HG03045 (cell line): ENCODE results near the gene DOK3.

Source experiments
- ATAC-seq: cut with Tn5 transposase; IDR thresholded peaks from one replicate; pipeline ENCODE4 v1.9.1; 2021; ENCODE audit warnings: mild to moderate bottlenecking, moderate library complexity; ENCODE audit not compliant: unreplicated experiment

DOK3 gene

DNA sequence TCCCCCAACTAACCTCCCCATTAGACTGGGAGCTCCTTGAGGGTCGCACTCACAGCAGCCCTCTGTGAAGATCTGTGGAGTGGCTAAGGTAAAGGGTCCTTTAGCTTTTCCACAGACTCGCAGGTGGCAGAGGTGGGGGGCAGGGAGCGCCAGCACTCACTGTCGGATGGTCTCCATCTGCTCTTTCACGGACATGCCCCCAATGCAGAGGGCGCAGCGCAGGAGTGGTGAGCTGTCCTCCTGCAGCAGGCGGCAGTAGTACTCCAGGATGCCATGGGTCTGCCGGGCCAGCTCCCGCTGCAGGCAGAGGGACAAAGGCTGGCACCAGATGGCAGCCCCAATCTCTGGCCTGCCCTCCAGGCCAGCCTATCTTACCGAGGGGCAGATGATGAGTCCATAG is 4.9 kb upstream of the DOK3 start:
- no peak for ATAC-seq

DNA sequence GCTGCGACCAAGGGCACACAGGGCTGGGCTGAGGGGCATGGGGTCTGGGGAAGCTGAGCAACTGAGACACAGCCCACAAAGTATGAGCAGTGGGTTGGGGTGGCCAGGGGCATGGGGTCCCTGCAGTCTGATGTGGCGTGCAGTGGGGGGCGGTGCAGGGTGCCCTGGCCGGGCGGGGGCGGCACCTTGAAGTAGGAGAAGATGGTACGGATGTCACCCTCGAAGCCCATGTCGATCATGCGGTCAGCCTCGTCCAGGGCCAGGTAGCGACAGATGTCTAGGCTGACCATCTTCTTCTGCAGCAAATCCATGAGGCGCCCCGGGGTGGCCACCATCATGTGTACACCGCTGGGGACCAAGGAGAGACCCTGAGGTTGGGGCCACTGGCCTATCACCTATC is 3.9 kb upstream of the DOK3 start:
- ATAC-seq: no peak

DNA sequence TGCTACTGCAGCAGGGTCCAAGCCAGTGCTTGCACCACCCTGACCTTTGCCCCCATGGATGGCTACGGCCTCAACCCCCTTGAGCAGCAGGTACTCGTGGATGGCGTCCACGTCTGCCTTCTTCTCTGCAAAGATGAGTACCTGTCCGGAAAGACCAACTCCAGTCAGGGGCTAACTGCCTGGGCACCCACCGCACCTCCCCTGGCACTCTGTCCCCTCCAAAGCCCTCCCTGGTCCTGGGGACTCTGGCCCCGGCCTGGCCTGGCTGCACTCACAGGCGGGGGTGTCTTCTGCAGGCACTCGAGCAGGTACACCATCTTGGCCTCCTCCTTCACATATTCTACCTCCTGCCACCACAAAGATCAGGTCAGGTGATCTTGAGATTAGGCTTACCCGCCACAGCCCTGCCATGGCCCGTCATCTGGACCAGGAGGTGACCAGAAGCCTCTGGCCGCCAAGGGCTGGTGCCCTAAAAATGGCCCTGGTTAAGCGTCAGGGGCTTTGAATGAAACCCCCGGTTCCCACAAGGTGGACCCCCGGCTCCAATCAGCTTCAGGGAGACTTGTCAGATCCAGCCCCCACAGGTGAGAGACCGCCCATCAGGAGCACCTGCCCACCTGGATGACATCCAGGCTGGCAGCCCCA is 3.2 kb upstream of the DOK3 start:
- no peak for ATAC-seq

DNA sequence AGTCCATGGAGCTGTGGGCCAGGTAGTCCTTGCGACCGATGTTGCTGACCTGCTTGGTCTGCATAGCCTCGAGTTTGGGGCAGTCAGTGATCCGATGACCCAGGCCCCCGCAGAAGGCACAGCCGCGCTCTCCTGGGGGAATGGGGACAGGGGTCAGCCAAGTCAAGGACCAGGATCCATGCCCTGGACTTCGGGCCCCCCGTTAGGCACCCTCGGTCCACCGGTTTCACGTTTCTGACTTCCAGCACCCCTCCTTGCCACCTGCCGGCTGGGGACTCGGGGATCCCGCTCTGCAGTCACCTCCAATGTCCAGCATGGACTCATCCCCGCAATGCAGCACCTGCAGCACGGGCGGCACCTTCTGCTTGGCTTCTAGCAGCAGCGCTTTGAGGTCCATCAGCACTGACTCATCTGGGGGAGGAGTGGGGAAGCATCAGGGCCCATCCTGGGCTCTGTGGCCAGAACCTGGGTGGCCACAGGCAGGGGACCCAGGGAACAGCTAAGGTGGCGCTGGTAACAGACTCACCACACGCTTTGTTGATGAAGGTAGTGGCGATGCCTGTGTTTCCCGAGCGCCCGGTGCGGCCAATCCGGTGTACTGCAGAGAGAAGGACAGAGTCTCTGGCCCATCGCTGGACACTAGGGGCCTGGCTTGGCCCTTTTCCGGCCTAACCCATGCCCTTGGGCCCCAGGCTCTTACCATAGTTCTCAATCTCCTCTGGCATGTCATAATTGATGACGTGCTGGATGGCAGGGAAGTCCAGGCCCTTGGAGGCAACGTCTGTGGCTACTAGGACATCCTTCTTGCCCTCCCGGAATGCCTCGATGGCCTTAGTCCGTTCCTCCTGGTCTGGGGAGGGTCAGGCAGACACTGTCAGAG is 2.4 kb upstream of the DOK3 start:
- no peak for ATAC-seq

DNA sequence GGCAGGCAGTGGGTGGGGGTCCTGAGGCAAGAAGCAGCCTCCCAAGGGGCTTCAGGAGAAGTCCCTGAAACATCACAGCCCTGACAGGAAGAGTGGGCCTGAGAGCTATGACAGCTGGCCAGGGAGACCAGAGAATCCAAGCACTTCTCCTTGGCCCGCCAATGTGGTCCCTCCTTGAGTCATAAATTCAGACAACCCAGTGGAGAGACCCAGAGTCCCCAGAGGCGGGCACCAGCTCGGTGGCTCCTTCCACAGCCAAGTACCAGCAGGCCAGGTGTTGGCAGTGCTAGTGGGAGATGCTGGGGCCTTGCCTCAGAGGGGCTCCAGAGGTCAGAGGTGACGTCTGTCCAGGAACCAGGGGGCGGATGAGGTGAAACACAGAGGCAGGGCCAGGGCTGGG is 1.6 kb upstream of the DOK3 start:
- ATAC-seq: no peak

DNA sequence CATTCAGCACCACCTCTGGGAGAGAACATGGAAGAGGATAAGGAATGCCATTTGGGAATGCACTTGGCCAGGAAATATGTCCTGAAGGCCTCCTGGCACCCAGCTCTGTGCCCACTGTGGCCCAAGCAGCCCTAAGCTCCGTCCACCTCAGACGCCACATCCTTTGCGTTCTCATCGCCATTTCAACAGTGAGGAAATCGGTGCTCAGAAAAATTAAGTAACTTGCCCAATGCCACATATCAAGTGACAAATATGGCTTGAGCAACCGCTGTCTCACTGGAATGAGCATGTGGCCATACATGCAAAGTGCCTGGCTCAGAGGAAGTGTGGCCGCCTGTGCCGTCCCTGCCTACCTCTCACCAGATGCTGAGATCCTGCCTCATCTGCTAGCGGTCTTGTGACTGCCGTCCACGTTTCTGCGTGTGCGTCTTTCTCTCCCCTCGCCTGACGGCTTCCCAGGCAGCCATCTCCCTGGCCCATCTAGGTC is 984 bp upstream of the DOK3 start:
- ATAC-seq: no peak

DNA sequence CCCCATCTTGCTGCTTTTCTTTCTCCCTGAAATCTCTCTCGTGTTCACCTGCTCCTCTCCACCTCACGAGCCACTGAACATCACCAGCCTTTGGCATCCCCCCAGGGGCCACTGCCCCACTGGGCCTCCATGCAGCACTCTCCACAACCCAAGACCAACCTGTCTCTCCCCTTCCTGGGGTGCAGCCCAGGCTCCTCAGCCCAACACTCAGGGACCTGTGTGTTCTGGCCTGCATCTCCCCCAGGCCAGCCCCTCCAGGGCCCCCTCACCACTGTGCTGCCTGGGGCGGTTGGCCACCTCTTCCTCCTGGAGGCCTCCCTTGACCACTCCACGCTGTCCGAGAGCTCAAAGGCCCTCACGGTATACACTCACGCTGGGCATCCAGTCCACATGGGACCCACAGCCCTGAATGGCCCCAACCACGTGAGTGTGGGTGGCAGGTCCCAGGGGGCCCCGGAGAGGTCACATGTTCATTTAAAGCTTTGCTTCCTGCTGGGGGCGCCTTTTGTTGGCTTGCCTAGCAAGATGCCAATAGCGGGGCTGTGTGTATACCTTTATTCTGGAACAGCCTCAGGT is 453 bp upstream of the DOK3 start:
- ATAC-seq: peak; percentile 4

DNA sequence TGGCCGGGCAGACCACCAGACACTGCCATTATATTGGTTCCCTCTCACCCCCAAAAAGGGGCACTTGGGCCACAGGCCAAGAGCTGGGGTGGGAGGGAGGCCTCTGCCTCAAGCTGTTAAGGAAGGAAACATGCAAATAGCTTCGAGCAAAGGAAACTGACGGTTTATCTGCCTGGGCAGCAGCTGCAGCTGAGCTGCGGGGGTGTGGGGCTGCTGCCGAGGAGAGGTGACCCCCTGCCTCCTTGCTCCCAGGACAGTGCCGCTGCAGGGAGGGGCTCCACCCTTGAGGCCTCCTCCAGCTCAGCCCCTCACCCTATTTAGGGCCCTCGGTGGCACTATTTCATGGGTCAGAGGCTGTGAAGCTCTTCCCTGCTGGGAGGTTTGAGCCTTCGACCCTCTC is 789 bp downstream of the DOK3 start:
- peak; percentile 30 for ATAC-seq

DNA sequence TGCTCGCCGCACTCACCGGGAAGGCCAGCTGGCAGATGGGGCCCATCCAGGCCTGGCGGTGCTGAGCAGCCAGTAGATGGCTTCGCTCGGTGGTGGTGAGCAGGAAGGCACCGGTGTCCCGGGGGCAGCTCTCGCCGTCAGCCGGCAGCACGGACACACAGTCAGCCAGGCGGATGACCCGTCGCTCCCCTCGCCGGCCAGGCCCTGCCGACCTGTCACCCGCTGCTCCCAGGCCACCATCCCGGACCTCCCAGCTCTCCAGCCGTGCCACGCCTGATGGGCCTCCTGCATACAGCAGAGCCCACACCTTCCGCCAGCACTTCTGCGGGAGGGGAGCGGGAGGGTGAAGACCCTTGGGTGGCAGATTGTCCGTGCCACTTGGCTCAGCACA is 1.4 kb downstream of the DOK3 start:
- no peak for ATAC-seq

DNA sequence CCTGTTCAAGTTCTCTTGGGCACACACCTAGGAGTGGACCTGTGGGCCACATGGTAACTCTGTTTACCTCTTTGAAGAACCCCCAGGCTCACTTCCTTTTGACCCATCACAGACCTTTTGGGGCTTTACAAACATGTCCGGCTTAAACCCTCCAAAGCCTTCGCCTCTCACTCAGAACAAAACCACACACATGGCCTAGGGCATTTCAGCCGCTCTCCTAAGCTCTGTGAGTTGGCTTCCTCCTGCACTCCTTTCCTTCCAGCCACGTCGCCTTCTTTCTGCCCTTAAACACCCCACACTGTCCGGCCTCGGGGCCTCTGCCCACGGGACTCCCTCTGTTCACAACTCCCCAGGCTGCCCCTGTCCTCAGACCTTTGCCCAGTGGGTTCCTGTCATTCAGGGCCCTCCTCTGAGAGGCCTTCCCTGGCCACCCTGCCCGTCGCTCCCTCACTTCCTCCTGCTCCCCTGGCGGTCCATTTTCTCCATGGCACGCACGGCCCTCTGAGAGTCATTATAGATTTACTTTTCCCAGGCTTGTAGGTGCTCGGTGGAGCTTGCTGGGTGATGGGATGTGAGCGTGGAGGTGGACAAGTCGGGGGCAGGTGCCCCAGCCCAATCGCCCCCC is 1.9 kb downstream of the DOK3 start:
- ATAC-seq: no peak

DNA sequence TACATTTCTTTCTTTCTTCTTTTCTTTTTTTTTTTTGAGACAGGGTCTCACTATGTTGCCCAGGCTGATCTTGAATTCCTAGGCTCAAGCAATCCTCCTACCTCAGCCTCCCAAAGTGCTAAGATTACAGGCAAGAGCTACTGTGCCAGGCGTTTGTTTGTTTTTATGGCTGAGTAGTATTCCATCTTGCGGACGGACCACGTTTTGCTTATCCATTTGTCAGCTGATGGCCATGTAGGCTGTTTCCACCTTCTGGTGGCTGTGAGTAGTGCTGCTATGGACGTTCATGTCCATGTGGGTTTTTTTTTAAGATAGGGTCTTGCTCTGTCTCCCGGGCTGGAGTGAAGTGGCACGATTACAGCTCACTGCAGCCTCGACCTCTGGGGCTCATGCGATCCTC is 2.5 kb downstream of the DOK3 start:
- ATAC-seq: no peak

DNA sequence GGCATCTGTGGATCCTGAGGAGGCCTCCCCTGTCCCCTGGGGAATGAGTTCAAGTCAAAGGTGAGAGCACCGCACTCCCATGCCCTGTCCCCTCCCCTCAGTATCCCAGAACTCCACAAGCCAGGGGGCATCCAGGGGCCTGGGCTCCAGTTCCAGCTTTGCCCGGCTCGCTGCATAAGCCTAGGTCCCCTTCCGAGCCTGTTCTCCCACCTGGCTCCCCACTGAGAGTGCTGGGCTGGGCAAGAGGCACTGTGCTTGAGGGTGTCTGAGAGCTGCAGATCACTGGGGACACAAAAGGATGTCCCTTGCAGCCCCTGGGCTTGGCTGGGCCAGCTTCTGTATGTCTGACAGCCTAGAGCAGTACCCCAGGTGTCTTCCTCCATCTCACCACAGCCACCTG is 4.6 kb downstream of the DOK3 start:
- no peak for ATAC-seq

DNA sequence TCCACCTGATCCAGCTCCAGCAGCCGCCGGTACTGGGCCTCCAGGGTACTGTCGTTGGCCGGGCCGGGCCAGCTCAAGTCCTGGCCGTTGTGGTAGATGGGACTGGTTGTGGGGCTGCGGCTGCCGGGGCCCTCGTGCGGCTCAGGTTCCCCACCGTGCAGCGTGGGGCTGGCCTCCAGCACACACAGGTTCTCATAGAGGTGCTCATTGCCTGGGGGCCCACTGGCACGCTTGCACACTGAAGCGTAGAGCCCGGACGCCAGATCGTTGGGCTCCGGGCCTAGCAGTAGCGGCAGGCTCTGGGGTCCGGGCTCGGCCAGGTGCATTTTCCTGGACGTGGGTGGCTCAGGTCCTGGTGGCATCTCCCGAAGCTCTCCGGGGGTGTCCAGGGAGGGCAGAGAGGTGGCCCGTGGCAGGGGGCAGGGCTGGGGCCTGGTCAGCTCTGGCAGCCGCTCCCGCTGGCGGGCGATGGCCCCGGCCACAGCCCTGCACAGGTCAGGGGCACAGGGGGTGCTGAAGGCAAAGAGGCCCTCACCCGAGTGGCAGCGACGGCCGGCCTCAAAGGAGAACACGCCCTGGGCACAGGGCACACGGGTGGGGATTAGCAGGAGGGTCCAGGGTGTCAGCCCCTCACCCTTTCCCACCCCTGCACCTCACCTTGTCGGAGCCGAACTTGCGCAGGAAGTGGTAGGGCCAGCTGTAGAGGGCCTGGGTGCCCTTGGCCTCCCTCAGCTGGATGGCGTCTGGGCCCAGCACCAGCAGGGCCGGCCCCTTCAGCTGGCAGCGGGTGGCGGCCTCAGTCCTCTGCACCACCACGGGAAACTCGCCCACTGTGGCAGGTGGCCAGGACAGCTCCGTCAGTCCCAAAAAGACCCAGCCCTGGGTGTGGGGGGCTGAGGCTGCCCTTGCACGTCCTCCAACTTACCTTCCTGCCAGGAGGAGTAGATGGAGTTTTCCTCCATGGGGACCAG is 5.3 kb downstream of the DOK3 start:
- ATAC-seq: no peak

DNA sequence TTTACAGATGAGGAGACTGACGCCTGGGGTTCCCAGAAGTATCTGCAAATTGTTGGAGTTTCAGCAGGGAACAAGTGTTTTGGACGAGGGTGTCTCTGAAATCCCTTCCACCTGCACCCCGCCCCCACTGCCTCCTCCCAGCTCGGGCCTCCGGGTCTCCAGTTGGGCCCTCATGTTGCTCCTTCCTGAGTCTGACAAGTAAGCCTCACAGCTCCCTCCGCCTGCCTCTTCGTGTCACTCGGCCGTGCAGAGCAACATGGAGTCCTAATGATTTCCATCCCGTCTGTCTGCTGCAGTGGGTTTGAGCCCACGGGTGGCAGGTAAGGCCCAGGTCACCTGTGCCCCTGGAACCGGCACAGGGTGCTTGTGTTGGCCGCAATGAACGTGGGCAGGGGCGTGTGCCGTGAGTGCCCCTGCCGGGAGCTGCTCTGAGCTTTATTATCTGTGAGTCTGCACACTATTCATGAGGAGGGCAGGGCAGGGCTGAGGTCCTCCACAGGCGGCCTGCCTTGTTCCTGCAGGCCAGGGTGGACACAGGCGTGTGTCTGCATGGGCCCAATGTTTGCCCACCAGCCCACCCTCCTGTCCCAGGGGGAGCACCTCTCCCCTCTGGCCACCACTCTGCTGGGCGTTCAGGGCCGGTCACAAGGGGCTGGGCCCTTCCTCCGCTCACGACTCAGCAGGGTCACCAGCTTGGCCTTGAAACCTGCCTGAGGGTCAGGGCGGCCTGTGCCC is 6.1 kb downstream of the DOK3 start:
- ATAC-seq: no peak

DNA sequence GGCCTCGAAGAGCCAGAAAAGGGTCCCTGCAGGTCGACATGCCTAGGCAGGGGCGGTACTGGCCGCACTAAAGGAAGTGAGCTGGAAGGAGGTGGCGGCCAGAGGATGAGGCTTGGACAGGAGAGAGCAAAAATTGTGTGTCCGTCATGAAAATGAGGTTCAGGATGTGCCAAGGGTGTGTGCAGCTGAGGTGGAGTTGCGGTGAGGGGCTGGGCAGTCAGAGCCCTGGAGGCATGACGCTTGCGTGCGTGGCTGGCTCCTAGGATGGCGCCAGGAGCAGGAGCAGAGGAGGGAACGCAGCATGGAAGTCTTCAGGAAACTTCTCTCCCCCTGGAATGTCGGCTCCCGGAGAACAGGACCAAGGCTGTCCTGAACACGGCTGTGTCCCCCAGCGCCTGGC is 6.7 kb downstream of the DOK3 start:
- ATAC-seq: no peak

DNA sequence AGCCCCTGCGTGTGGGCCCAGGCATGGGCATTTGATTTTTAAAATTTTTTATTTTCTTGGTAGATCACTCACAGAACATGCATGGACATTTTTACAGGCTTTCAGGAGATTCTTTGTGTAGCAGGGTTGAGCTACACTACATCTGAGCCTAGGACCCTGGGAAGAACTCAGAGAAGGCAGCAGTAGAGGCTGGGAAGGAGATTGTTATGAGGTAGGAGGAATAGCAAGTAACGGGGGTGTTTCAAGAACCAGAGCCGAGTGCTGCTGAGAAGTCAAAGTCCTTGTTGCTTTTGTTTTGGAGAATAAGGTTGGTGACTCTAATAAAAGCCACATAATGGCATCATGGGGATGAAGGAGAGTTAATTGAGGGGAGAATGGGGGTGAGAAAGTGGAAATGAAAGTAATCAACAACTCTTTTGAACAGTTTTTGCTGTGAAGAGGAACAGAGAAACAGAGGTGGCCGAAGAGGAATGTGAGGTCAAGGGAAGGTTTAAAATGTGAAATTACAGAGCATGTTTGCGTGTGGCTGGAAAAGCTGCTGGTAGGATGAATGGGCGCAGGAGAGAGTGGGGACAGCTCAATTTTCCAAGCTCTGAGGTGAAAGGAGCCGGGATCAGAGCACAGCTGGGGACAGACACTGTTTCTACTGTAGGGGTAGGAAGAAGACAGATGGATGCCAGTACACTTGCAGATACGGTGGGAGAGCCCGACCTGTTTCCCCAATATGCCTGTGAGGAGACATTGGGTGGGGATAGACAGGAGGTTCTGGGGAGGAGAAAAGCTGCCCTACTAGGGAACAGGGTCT is 7.5 kb downstream of the DOK3 start:
- ATAC-seq: no peak

DNA sequence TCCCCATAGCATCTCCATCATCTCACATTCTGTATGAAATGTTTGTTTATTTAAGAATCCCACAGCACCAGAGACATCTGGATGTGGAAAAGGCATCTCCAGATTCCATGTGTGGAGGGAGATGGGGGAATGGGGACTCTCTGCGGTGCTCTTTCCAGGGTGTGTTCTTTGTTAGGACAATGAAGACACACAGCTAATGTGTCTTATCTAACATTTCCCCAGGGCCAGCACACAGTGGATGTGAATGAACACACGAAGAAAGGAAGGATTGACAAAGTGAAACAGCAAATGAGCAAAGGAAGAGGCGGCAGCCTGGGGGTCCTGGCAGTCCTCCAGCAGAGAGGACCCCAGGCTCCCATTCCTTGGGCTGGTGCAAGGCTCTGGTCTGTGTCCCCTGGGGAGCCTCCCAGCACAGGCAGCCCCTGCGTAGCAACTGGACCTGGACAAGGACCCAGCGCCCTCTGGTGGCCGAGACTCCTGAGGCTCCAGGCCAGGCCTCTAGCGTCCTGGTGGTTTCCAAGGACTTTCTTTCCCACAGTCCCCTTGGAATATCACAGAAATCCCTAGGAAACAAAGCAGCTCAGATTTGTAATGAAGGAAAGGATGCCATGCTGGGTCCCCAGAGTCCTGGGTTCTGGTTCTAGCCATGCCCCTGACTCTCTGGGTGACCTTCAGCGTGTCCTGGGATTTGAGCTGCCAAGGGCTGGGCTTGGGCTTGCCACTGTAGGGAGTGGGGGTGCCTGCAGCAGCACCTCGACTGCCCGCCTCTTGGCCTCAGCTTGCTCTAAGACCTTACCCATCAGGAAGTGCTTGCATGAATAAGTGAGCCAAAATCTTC is 8.7 kb downstream of the DOK3 start:
- ATAC-seq: no peak

DNA sequence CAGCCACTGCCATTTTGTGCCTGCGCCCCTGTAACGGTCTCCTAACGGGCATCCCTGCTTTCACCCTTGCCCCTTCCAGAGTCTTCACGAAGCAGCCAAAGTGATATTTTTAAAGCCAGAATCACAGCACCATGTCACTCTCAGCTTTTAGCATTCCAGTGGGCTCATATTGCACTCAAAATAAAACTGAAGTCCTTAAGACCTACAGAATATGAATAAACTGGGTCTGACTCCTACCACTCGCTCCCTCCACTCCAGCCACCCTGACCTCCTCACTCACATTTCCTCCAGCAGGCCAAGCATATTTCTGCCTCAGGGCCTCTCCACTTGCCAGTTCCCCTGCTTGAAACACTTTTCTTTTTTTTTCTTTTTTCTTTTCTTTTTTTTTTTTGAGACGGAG is 9.8 kb downstream of the DOK3 start:
- ATAC-seq: no peak
